COLO668 (cell line): ENCODE data around the gene SPEN.

Source experiments
- DNase-seq: peaks from one replicate; lab custom pipeline; 2025; ENCODE audit not compliant: unreplicated experiment; lab: John Stamatoyannopoulos, UW

The SPEN gene

DNA sequence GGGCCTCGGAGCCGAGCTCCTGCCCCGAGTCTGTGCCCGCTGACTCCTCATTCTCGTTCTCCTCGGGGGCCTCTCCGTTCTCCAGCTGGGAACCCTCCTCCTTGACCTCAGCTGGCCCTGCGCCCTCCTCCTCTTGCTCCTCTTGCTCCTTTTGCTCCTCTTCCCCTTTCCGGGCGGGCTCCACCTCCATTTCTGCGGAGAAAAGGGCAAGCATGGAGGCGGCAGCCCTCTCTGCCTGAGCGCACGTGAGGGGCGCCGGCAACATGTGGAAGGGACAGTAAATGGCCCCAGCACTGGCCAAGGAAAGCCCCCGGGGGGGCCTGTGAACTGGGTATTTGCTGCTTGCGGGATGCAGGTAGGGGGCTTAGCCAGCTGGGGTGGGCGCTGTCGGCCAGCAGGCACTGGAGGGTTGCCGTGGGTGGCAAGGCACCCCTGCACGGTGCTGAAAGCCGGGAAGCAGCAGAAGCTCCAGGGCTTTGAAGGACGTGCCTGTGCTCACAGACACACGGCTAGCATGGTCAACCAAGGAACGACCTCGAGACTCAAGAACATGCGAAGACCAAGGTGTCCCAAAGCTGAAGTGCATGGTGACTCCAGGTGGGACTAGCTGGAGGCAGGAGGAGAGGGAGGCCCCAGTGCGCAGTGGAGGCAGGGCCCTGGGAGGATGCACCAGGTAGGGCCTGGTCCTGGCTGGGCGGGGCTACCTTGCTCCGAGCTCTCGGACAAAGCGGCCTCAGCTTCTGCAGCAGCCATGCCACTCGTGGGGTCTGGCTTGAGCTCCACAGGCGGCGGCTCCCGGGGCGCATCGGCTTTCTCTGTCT, 97.7 kb downstream of the SPEN start:
- no peak for DNase-seq

DNA sequence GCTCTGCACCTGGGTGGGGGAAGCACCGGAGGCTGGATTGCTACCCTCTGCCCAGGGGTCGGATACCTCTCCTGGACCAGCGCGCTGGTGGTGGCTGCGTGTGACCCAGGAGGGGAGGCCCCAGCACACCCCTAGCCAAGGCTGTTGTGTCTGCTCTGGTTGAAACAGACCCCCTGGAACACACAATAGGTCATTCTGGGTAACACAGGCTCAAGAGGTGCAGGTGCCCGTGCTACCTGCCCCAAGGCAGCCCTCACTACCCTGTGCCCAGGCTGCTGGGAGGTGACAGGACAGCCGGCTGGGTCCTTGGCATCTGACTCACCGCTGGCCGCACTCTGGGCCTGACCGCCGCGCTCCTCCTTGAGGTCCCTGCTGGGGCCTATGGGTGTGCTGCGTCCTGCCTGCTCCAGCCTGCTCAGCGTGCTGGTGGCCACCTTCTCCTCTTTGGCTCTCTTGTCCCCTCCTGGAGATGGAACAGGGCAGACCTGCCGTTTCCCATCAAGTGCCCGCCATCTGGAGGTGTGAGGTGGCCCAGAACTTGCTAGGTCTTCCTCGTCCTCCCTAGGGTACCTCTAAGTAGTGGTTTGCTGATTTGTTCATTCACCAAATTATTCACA, 98.4 kb downstream of the SPEN start:
- no peak for DNase-seq

DNA sequence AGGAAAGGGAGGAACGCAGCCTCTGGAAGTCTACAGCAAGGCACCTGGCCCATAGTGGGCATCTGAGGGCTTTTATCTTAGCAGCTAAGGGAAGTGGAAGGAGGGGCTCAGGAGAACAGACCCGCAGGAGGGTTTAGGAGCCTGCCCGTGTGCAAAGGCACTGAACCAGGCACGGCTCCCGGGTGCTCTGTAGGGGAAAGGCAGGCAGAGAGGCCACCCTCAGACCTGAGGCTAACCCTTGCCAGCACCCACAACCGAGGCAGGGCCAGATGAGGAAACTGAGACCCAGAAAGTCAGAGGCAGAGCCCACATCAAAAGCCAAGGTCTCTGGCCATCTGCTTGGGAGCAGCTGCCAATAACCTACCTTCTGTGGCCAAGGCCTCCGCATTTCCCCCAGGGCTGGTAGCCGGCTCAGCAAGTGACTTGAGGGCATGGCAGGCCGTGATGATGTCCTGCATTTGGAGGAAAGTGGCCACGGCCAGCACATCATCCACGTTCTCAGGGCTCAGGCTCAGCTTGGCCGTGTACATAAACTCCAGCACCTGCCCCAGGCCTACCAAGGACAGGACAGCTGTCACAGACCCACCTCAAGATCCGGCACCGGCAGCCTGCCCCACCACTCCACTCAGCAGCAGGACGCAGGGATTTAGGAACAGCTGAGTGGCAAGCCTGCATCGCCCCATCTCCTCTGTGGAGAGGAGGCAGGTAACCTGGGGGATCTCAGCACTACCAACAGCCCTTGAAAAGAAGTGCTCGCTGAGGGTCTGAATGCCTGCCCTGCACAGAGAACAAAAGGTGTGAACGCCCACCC, 99.3 kb downstream of the SPEN start:
- no peak for DNase-seq

DNA sequence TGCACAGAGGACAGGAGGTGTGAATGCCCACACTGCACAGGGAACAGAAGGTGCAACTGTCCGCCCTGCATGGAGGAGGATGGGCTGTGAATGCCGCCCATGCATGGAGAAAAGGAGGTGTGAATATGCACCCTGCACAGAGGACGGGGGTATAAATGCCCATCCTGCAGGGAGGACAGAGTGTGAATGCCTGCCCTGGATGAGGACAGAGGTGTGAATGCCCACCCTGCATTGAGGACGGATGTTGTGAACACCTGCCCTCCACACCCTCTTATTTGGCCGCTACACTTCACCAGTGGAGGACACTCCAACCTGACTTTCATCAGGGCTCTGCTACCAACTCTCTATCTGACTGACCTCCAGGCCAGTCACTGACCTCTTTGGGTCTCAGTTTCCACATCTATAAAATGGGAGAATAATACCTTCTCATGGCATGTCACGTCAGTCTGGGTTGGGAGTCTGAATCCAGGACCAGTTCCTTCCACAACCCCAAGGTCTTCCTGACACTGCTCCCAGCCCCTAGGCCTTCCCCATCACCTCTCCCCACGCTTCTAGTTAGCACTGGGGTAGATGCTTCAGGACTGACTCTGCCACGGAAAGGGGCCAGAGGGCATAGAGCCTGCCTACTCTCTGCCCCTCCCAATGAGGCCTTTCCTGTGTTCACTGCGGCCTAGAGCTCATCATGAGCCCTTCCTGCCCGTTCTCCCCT, 100.0 kb downstream of the SPEN start:
- no peak for DNase-seq

DNA sequence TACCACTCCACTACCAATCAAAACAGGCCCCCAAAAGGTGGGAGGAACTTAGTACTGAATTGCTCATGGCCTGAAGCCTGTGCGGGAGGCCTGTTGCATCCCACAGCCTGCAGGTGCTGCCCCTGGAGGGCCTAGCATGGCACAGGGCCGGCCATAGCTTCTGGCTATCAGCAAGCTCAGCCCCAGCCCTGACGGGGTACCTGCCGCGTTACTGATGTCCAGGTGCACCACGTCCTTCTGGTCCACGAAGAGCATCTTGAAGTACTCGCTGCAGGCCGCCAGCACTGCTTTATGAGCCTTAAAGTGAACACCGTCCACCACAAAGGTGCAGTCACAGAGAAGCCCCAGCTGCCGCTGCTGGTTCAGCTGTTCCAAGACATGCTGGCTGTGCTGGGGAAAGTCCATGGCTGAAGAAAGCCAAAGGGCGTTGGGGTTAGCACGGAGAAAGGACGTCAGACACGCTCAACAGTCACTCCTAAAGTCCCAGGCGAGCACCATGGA, 100.6 kb downstream of the SPEN start:
- DNase-seq = no peak

DNA sequence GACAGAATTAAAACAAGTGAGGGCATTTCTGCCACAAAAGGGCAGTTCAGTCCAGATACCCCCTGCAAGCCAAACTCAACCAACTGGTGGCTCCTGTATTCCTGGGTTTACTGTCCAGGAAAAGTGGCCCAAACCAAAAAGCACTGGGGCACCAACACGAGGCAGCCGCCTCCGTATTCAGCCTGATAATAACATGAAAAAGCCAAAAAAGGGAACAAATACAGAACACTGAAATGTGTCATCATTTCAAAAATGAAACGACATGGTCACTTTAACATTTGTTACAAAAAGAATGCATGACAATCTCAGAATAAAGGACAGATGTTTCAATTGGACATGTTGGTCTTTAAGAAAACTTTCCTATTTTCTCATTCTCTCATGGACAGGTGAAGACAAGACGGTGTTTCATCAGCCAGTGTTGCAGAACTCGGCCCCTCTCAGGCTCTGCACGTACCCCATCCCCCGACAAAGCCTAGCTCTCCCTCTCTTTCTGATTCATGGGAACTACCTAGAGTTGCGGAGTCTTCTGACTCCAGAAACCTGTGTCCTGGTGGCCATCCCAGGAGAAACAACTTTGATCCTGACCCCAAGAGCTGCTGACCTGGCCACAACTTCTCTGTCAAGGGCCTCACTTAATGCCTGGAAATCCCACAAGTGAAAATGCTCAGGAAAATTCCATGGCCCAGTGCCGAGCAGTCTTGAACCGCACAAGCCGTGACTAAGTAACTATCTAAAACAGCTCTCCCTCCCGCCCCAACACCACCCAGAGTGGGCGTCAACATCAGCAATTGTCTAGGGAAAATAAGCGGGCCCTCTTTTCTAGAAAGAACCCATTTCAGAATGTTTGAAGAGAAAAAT, 101.3 kb downstream of the SPEN start:
- DNase-seq = no peak

DNA sequence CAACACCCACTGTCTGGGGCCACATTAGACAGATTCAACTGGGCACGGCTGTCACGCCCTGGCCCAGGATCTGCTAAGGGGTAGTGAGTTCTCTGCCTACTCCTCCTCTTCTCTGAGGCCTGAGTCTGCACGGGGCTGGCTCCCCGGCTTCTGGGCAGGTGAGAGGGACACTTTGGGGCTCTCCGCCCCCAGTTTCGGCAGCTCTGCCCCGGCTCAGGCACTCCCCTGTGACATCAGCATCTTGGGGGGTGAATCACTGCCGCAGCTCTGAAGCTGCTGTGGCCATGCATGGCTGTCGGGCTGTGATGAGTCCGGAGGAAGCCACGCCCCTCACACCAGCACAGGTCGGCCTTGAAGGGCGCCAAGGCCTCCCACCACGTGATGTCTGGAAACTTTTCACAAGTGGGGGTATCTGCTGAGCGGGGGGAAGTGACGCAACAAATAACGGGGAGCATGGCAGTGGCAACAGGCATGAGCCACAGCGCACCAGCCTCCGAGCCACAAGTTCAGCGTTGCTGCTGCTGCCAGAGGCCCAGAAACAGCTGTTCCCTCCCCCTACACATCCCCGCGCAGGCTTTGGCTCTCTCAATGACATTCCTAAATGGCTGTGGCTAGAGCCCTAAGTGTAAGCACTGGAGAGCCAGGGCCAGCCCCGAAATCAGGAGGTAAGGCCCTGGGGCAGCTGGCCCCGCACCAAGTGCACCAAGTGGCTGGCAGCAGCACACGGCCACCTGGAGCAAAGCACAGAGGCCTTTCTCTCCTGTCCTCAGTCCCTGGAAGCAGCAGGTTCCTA, 102.1 kb downstream of the SPEN start:
- DNase-seq = no peak

DNA sequence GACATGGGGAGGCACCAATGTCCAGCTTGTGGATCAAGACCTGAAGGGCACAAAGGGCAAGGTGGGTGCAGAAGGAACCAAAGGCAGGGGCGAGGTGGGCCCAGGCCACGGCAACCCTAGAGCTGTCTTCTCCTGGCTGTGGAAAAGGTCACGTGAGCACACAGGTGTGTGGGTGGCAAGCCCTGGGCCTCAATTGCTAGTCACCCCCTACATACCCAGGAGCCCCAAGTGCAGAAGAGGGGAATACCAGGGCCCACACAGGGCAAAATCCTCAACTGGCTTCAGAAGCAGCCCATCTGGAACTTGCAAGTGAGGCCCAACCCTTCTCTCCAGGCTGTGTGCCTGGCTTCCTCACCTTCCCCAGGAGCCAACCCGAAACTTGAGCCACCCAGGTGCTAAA, 102.8 kb downstream of the SPEN start:
- no peak for DNase-seq

DNA sequence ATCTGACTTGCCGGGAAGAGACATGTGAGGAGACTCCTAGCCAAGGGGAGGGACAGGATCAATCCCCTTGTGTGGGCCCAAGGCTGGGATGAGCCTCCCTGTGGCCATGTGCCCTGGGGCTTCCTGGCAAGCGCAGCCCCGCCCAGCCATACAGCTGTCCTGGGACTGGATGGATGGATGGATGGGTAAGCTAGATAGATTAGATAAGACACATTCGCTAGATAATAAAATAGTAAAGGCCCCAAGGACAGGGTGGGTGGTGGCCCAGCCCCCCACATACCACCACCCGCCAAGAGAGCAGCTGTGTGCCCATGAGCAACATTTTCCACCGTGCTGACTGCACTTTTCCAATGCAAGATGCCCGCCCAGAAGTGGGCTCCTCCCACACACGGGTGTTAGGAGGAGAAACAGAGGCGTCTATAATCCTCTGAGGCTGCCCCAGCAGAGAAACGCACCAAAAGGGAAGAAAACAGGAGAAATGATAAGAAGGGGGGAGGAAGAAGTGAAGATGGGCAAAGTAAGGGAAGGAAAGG, 103.3 kb downstream of the SPEN start:
- no peak for DNase-seq

DNA sequence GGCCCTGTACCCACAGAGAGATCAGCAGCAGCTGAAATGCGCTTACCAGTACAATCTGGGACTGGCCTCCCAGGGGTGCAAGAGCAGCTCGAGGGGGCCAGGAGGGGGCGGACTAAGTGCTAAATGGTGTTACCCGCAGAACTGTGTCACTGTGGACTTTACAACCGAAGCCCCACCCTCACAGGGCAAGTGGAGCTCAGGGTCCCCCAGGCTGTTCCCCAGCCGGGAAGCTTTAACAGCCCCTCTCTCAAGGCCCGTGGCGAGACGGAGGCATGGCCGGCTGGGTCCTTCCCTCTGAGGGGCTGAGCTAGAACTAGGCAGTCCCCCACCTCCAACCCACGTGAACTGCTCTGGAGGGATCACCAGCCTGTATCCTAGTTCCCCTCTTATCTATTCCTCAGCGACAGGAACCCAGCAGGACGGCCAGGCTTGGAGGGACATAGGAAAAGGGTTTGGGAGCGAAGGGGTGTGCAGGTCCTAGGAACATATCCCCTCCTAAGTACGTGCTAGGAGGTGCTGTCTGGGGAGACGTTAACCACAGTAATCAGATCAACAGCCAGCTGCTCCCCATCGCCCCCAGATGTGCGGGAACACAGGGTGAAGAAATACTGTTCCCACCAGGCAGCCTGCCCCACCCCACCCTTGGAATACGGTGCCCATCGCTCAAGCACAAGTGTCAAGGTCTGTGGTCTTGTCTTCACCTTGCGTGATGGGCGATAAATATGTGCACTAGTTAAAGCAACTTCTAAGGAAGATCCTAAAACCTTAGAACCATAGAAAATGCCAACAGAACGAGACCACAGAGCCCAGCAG, 104.0 kb downstream of the SPEN start:
- no peak for DNase-seq

DNA sequence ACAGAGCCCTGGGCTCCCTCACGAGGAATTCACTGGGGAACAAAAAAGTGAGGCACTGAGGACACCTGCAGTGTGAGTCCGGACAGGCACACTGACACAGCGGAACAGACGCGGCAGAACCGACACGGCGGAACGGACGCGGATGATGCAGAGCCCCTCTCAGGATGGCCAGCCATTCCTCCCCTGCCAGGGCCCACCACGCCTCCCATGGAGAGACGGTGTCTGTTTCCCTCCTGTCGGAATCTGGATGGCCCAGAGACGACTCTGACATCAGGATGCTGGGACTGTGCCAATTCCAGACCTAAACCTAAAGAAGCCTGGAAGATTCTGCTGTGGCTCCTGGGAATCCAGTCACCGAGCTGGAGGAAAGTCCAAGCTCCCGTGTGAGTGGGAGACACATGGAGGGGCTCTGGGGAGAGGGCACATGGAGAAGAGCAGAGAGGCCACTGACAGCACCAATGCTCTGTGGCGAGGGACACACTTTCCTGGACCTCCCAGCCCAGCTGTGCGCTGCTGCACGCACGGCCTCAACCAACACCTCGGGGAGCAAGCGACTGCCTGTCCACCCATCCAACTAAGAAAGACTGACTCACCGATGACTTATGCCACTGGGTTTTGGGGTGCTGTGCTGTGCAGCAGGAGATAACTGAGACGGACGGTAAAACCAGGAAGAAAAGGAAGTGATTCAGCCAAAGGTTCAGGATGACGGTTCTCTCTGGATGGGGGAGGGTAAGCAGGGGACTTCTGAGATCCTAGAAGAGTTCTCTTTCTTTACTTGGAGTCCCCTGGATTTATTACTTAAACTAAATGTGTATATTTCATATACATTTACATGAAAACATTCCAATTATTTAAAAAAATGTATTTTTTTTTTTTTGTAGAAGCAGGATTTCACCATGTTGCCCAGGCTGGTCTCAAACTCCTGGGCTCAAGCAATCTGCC, 105.1 kb downstream of the SPEN start:
- no peak for DNase-seq

DNA sequence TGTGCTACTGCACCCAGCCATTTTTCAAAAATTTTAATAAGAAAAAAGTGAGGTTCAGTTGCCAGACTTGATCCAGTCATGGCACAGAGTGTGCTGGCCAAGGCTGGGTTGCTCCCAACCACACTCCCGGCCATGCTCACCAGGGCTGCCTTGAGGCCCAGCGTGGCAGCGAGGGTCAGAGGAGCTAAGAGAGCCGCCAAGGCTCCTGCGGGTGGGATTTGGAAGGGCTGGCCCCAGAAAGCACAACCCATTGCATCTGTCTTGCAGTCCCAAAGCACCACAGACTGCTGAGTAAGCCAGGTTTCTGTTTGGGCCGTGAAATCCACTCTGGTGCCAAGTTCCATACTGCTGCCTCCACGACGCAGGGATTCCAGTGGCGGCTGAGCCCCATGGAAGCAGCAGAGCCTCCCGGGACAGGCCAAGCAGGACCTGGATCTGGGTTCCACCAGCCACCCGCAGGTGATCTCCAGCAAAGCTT, 105.8 kb downstream of the SPEN start:
- DNase-seq = no peak

DNA sequence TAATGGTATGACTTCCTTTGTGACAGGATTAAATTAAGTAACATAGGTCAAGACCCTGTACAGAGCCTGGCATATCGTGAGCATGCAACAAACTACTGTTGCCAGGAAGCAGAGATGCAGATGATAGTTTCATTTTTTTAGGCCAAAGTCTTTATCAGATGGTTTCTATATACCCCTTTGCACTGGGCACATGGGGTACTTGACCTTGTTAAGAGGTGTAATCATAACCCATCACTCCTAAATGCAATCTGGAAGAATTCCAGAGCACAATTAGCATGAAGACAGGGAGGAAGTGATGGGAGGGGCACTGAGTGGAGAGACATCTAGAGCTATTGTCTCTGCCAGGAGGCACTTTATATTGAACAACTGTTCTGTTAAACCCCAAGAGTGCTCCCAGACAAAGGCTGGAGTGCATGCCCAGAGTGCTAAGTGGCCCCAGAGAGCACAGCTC, 106.3 kb downstream of the SPEN start:
- DNase-seq = no peak

DNA sequence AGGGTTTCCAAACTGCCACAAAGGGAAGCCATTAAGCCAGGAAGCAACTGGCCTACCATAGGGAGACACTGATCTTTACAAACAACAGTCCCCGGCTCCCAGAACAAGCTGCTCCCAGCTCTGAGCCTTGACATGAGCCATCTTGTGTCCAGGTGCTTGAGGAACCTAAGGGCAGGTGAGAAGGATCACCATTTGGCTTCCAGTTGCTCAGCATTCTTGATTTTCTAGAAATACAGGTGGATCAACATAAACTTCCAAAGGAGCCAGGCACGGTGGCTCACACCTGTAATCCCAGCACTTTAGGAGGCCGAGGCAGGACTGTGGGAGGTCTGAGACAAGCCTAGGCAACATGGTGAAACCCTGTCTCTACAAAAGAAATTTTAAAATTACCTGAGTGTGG, 106.8 kb downstream of the SPEN start:
- DNase-seq = no peak

DNA sequence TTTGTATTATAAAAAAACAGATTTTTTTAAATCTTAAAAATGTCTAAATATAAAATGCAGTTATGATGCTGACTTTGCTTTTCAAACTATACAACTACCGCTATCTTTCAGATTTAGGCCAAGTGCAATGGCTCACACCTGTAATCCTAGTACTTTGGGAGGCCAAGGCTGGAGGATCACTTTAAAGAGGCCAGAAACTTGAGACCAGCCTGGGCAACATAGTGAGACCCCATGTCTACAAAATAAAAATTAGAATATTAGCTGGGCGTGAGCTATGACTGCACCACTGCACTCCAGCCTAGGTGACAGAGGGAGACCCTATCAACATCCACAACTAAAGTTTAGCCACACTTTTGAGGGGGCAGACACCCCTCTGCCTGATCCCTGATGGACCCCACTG, 108.0 kb downstream of the SPEN start:
- DNase-seq = no peak

DNA sequence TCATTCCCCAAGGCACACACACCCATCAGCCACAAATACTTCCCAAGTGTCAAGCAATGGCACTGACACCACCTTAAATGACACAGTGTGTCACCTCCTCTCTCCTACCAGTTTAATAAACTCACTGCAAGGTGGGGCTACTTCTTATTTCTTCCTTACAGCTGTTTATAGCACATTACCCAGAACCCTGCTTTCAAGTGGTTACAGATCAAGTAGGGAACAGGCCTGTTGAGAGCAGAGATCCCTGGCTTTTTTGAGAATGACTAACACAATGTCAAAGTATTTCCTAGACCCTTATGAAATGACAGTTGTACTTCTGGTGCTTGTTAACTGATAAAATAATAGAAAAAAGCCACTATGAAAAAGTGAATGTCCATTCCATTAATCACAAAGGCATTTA, 108.6 kb downstream of the SPEN start:
- no peak for DNase-seq
